HG02642 (cell line): ENCODE results near the gene MAFB.

Source experiments
- ATAC-seq: cut with Tn5 transposase; IDR thresholded peaks from one replicate; pipeline ENCODE4 v1.9.1; 2021; ENCODE audit warnings: mild to moderate bottlenecking; ENCODE audit not compliant: unreplicated experiment, poor library complexity

MAFB gene

DNA sequence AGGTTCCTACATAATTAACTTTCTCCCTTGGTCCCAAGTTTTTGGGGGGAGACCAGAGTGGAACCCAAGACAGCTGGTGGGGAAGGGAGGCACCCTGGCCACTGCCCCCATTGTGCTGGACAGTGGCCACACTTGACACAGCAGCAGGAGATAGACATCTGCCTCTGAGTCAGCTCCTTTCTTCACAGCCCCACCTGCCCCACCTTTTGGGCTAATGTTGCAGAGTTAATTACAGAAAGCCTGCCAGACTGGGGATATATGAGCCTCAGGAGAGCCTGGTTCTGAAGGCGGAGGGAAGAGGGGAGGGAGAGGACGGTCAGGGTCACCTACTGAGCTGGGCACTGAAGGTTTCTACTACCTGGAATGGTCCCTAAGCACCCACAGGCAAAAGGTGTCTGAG, 50.6 kb downstream of the MAFB start:
- no peak for ATAC-seq

DNA sequence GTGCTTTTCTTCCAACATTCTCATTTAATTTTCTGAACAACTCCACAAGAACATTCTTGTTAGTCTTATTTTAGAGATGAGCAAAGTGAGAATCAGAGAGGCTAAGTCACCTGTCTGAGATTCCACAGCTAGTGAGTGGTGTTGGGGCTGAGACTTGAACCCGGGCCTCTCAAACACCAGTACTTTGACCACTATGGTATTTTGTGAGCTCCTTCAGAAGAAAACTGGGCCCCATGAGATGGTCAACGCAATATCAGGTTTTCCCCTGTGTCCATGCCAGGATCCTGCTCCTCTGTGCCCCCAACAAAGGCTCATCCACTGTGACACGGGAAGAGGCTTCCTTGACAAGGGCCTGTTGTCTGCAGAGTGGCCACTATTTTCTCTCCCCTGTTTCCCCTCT, 51.9 kb downstream of the MAFB start:
- no peak for ATAC-seq

DNA sequence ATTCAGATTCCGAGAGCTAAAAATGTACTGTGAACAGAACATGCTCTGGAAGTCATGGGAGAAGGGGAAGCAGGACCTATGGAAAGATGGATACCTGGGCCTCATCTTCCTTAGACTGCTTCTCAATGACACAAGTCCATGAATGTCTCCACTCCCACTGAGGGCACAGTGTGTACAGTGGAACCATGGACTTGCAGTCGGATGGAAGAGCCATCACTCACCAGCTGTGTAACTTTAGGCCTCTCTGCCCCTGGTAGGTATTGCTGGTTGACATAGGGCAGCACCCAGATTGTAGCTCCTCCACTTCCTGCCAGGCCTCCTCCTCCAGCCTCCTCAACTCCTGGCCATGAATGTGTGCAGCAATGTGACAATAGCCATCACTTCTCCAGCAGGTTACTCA, 52.5 kb downstream of the MAFB start:
- ATAC-seq = no peak

DNA sequence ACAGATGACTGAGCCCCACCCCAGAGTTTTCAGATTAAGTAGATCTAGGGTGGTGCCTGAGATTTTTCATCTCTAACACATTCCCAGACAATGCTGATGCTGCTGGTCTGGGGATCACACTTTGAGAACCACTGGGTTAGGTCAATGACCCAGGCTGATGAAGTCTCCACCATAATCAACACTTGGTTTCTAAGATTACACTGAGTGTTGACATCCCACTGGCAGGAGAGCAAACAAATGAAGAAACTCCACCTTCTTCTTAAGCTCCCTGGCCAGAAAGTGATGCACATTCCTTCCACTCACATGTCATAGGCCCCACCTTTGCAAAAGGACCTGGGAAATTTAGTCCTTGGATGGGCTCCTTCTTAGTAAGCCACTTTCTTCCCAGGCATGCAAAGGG, 53.1 kb downstream of the MAFB start:
- no peak for ATAC-seq
